Activated CD4-positive, alpha-beta T cell treated with anti-CD3 and anti-CD28 coated beads, Interleukin-2, amount 10 ng/mL, durations not matched to agents 7 days and 5 days (primary cell): Measurements from ENCODE around the gene PRELID2. TPM values are rescaled to one million over a fixed set of nuclear protein-coding genes. Genes with fewer than 3 reads are reported as not detected.
A peak's percentile ranks its signal among the peaks of the same experiment; 100 is the strongest.
"Not testable (repeated sequence)": the region's sequence is repeated elsewhere in the genome, so short reads cannot be mapped to it uniquely, and the experiment has no call there.

Source experiments
- CTCF ChIA-PET: fragments of 350-600 bp; sonication (Branson Sonifier 250); formaldehyde crosslinking; loops from one replicate; lab custom pipeline; 2021; ENCODE audit warnings: antibody characterized with exemption; lab: Charles Lee
- POLR2A ChIA-PET: fragments of 350-600 bp; sonication (Branson Sonifier 250); formaldehyde crosslinking; loops from one replicate; lab custom pipeline; 2021; ENCODE audit warnings: antibody characterized with exemption; lab: Charles Lee
- DNase-seq: peaks from one replicate; pipeline ENCODE4 v3.0.0-alpha.2; 2020
- H3K27ac Mint-ChIP-seq: one replicate; pipeline ENCODE4 v1.8.0; 2021; ENCODE audit warnings: mild to moderate bottlenecking, moderate library complexity, mixed read lengths
- H3K27me3 Mint-ChIP-seq: one replicate; pipeline ENCODE4 v1.8.0; 2021; ENCODE audit warnings: mixed read lengths
- H3K36me3 Mint-ChIP-seq: one replicate; pipeline ENCODE4 v1.8.0; 2021; ENCODE audit warnings: low read depth, mixed read lengths
- H3K4me1 Mint-ChIP-seq: one replicate; pipeline ENCODE4 v1.8.0; 2021; ENCODE audit warnings: mixed read lengths
- H3K4me3 Mint-ChIP-seq: one replicate; pipeline ENCODE4 v1.8.0; 2021; ENCODE audit warnings: mild to moderate bottlenecking, moderate library complexity, mixed read lengths
- H3K9me3 Mint-ChIP-seq: one replicate; pipeline ENCODE4 v1.8.0; 2021; ENCODE audit warnings: mixed read lengths
- total RNA-seq, 2 experiments: library from RNA; stranded (reverse); gene quantifications; one replicate each; pipeline ENCODE4 v1.2.3, GENCODE V29; 2021

The PRELID2 gene
- total RNA-seq, 2 experiments from 2014 or later: 1.6 to 1.8 TPM

DNA sequence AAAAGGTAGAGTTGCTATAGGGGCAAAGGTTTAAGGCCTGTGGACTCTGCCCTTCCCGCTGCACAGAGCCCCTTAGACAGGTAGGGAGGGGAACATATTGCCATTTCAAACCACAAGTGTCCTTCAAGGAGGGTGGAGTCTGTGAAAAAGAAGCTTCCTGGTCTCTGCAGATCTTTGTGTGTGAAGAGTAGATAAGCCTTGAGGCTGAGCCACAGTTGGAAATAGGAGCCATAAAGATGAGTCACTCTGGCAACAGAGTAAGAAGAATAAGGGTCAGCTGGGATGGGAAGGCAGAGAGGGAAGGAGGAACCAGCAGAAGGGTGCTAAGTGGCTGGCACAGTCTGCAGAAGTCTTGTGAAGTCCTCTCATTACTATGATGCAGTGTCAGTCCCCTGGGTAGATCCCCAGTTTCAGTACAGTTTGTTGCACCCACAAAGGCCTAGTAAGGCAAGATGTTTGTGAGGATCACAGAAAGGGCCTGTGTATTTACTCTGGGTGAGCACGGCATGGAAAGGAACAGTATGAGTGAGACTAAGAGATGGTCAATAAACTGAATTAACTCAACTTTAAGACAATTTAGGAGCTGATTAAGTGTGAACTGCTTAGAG lies 19.6 kb upstream of the PRELID2 start:
- no peak for DNase-seq
- Mint-ChIP-seq H3K27ac (no peak overlapping the region), H3K9me3 (no peaks in the 10 kb centered on the region), H3K27me3 (peaks cover 3% of the 10 kb centered on the region), H3K4me3 (no peak overlapping the region), H3K36me3 (no peaks in the 10 kb centered on the region), H3K4me1 (peaks cover 4% of the 10 kb centered on the region)
- CTCF ChIA-PET: interaction anchor here (0.6 kb wide), 2 partner anchors 18 to 1013 kb away, joined by 3 read pairs; no protein-coding TSS in a partner anchor
- POLR2A ChIA-PET: interaction anchor here (0.6 kb wide), 1 partner anchor 10 kb away, joined by 10 read pairs; no protein-coding TSS in a partner anchor

DNA sequence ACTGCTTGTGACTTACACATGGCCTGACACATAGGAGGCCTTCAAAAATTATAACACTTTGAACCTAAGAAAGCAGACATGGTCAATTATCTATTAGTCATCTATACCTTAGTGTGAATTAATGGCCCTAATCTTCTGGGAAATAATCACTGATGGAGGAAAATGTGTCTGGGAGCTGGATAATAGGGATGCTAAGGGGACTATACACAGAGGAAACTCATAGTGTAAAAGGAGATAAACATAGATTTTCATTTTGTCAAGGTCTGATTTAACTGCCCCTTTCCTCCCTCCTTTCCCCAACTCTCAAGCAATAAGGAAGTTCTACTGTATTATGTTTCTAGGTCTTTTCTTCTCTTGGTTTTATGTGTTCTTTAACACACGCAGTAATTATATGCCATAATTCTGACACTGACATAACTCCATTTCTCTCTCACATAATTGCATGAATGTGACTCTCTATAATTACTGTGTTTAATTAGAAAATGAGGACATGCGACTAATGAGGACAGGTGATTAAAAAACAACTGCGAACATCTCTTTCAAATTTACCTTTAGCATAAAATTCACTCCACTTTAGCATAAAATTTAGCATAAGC lies 18.7 kb upstream of the PRELID2 start:
- Mint-ChIP-seq H3K4me3 (no peak overlapping the region), H3K27me3 (peaks cover 5% of the 10 kb centered on the region), H3K4me1 (peaks cover 4% of the 10 kb centered on the region), H3K9me3 (no peaks in the 10 kb centered on the region), H3K27ac (no peak overlapping the region), H3K36me3 (no peaks in the 10 kb centered on the region)
- DNase-seq: no peak
- ChIA-PET CTCF (interaction anchor here (0.6 kb wide), 1 partner anchor 18 kb away, joined by 3 read pairs; no protein-coding TSS in a partner anchor), POLR2A (no interaction called here)

DNA sequence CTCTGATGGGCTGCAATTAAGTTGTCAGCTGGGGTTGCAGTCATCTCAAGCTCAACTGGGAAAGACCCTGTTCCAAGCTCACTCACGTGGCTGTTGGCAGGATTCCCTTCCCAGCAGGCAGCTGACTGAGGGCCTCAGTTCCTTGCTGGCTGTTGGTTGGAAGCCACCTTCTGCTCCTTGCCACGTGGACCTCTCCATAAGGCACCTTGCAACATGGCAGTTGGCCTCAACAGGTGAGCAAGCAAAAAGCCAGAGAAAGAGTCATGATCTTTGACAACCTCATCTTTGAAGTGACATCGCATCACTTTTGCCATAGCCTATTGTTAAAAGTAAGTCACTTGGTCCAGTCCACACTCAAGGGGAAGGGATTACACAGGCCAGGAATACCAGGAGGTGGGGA lies 17.8 kb upstream of the PRELID2 start:
- CTCF ChIA-PET: no interaction called here
- H3K27me3 Mint-ChIP-seq: peaks cover 8% of the 10 kb centered on the region

DNA sequence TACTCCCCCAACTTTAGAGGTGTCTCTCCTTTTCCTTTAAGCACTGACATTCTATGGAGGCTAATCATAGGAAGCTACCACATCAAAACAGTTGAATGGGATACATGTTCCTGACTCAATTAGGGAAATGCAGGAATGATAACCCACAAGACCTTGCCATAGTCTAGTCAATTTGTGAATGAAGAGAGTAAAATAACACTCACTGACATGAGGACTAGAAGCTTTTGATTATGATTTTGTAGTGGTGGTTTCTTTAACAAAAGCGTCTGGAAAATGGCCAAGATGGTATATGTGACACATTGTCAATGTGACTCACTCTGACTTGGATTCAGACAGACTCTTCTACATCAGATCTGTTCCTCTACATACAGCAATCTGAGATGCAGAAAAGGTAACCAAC lies 13.7 kb upstream of the PRELID2 start:
- Mint-ChIP-seq H3K4me3 (no peak overlapping the region), H3K27me3 (peaks cover 10% of the 10 kb centered on the region), H3K9me3 (no peaks in the 10 kb centered on the region), H3K36me3 (no peaks in the 10 kb centered on the region), H3K4me1 (no peaks in the 10 kb centered on the region), H3K27ac (no peak overlapping the region)
- POLR2A ChIA-PET: no interaction called here
- no peak for DNase-seq
- CTCF ChIA-PET: no interaction called here

More for the DNA sequence above, 17.8 kb upstream of the PRELID2 start:
- POLR2A ChIA-PET: no interaction called here
- Mint-ChIP-seq H3K27ac (no peak overlapping the region), H3K9me3 (no peaks in the 10 kb centered on the region), H3K36me3 (no peaks in the 10 kb centered on the region), H3K4me1 (peaks cover 4% of the 10 kb centered on the region), H3K4me3 (no peak overlapping the region)
- no peak for DNase-seq

DNA sequence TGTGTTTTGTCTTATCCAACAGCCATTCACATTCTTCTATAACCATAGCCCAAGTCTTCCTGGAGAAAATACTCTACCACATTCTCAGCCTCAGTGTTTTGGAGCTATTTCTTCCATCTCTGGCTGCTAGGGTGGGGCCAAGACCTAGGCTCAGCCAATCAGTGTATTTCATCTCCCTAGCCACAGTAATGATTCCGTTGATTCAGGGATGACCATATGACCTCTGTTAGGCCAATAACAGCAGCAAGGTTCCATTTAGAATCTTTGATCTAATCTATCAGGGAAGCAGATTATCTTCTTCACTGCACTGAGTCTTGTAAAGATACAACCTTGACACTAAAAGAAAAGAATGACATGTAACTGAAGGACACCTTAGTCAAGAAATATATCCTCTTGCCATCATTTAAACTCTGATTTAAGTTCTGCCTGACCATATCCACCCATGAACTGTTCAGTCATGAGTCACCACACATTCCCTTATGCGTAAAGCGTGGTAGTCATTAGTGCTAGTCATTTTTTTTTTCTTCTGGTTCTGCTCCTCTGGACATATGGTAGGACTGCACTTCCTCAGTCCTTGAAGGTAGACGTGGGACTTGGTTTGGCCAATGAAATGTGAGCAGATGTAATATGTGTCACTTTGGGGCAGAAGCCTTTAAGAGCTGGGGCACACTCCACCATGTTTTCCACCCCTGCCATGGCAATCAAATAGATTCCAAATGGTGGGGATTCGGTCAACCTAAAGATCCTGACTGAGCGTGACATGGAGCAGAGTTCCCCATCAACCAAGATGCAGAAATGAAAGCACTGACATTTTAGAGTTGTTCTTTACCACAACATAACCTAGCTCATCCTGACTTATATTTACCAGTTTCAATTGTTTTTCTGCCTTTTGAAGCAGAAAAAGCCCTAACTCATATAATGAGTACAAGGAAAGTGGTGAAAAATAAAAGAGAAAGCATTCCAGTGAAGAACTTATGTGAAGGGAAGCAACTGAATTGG lies 12.7 kb upstream of the PRELID2 start:
- H3K27ac Mint-ChIP-seq: no peak overlapping the region
- H3K36me3 Mint-ChIP-seq: no peaks in the 10 kb centered on the region
- ChIA-PET POLR2A (no interaction called here), CTCF (interaction anchor here (0.8 kb wide), 1 partner anchor 264 kb away, joined by 4 read pairs; no protein-coding TSS in a partner anchor)
- DNase-seq: no peak
- H3K27me3 Mint-ChIP-seq: peaks cover 11% of the 10 kb centered on the region
- H3K4me1 Mint-ChIP-seq: no peaks in the 10 kb centered on the region
- H3K9me3 Mint-ChIP-seq: no peaks in the 10 kb centered on the region
- no peak overlapping the region for H3K4me3 Mint-ChIP-seq

DNA sequence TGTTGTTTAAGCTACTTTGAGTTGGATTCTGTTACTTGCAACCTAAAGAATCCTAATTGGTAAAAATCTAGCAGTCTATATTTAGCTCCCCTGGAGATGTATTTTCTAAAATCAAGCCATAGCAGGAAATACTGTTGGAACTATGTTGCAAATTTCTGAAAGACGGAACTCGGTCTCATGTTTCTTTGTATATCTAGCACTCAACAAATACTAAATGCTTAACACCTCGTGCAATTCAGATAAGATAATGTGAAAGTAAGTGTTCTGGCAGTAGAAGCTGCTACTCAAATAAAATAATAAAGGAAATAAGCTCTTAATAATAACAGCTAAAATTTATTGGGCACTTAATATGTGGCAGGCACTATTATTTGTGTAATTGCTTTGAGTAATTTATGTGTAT lies 10.9 kb upstream of the PRELID2 start:
- Mint-ChIP-seq H3K4me3 (no peak overlapping the region), H3K4me1 (no peaks in the 10 kb centered on the region), H3K36me3 (no peaks in the 10 kb centered on the region), H3K27ac (no peak overlapping the region), H3K27me3 (peaks cover 11% of the 10 kb centered on the region), H3K9me3 (no peaks in the 10 kb centered on the region)
- no peak for DNase-seq
- ChIA-PET POLR2A (no interaction called here), CTCF (no interaction called here)

DNA sequence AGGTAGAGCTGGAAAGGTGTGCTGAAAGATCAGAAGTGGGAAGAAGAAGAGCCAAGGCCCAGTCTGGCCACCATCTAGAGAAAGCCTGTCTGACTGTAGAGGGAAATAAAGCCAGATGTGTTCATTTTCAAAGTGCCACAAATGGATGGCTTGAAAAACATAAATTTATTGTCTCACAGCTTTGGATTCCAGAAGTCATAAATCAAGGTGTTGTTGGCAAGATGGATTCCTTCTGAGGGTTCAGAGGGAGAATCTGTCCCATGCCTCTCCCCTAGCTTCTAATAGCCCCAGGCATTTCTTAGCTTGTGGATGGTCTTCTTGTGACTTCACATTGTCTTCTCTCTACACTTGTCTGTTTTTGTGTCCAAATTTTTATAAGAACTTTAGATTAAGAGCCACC lies 6.2 kb upstream of the PRELID2 start:
- H3K36me3 Mint-ChIP-seq: no peaks in the 10 kb centered on the region
- ChIA-PET CTCF (no interaction called here), POLR2A (no interaction called here)
- H3K27ac Mint-ChIP-seq: no peak overlapping the region
- peaks cover 2% of the 10 kb centered on the region for H3K4me1 Mint-ChIP-seq
- H3K9me3 Mint-ChIP-seq: no peaks in the 10 kb centered on the region
- DNase-seq: no peak
- no peak overlapping the region for H3K4me3 Mint-ChIP-seq
- peaks cover 6% of the 10 kb centered on the region for H3K27me3 Mint-ChIP-seq

DNA sequence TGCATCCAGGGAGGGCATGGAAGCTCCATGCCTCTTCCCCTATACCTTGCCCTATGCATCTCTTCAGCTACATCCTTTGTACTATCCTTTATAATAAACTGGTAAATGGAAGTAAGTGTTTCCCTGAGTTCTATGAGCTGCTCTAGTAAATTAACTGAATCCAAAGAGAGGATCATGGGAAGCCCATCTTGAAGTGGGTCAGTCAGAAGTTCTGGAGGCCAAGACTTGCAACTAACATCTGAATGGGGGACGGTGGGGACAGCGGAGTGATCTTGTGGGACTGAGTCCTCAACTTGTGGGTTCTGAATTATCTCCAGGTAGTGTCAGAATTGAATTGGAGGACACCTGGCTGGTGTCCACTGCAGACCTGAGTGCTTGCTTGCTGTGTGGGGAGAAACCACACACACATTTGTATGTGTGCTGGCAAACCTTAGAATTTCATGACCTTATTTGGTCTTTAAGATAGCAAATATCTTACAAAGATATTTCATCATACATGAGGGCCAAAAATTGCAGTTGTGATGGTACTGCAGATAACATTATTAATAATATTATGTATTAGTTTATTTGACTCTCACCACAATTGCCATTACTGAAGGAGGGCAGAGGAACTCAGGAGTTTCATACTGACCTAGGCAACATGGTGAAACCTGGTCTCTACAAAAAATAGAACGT lies 5.5 kb upstream of the PRELID2 start:
- CTCF ChIA-PET: no interaction called here

DNA sequence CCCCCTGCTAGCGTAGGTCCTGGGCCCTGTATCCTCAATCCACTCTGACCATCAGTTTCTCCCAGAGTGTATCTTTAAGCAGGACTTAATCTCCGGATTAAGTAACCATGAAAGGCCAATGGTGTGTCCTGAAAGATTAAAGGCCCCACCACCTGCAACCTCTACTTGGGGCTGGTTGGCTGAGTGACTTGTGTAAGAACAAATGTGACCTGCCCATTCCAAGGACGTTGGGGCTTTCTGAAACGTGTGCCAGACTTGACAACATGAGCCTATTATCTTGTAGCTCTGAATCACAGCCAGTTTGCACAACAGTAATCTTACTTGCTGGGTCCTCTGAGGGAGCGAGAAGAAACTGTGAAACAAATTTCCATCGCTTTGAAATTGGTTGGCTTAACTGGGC lies 3.1 kb upstream of the PRELID2 start:
- H3K27ac Mint-ChIP-seq: no peak overlapping the region
- ChIA-PET CTCF (no interaction called here), POLR2A (no interaction called here)
- DNase-seq: no peak
- H3K9me3 Mint-ChIP-seq: no peaks in the 10 kb centered on the region
- peaks cover 7% of the 10 kb centered on the region for H3K4me1 Mint-ChIP-seq
- H3K4me3 Mint-ChIP-seq: no peak overlapping the region
- no peaks in the 10 kb centered on the region for H3K36me3 Mint-ChIP-seq
- H3K27me3 Mint-ChIP-seq: peaks cover 14% of the 10 kb centered on the region

More for the DNA sequence above, 5.5 kb upstream of the PRELID2 start:
- POLR2A ChIA-PET: no interaction called here
- Mint-ChIP-seq H3K36me3 (no peaks in the 10 kb centered on the region), H3K4me1 (peaks cover 6% of the 10 kb centered on the region), H3K27ac (no peak overlapping the region), H3K27me3 (peaks cover 10% of the 10 kb centered on the region), H3K9me3 (no peaks in the 10 kb centered on the region), H3K4me3 (no peak overlapping the region)
- DNase-seq: no peak

DNA sequence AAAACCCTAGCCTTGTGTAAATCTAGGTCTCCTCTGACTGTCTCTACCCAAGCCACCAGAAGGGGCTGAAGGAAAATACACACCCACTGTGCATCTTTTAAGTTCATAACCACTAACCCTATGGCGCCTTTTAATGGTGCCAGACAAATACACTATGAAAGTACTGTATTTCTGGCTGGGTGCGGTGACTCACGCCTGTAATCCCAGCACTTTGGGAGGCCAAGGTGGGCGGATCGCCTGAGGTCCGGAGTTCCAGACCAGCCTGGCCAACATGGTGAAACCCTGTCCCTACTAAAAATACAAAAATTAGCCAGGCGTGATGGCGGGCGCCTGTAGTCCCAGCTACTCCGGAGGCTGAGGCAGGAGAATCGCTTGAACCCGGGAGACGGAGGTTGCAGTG lies 1.1 kb upstream of the PRELID2 start:
- CTCF ChIA-PET: interaction anchor here (0.7 kb wide), 1 partner anchor 18 kb away, joined by 3 read pairs; no protein-coding TSS in a partner anchor
- DNase-seq, H3K36me3 Mint-ChIP-seq, H3K9me3 Mint-ChIP-seq, H3K27ac Mint-ChIP-seq, H3K4me1 Mint-ChIP-seq, POLR2A ChIA-PET: not testable (repeated sequence)
- peaks cover 13% of the 10 kb centered on the region for H3K27me3 Mint-ChIP-seq
- peak overlapping the region; percentile 60 for H3K4me3 Mint-ChIP-seq

DNA sequence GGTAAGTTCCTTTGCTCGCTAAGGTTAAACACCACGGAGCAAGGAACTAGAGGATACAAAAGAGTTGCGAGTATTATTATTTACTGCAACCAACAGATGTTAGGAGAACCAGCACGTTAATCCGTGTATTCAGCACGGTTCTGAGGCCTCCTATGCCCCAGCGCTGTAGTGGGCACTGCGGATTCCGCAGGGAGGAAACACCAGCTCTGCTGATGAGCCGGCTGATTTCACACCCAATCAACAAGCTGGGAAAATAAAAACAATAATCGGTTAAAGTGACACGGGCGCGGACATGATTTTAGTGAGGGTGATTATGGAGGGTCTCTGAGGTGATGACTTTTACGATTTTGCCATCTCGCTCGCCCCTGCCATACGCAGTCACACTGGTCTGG lies 702 bp upstream of the PRELID2 start:
- CTCF ChIA-PET: interaction anchor here (0.7 kb wide), 1 partner anchor 19 kb away, joined by 3 read pairs; no protein-coding TSS in a partner anchor

DNA sequence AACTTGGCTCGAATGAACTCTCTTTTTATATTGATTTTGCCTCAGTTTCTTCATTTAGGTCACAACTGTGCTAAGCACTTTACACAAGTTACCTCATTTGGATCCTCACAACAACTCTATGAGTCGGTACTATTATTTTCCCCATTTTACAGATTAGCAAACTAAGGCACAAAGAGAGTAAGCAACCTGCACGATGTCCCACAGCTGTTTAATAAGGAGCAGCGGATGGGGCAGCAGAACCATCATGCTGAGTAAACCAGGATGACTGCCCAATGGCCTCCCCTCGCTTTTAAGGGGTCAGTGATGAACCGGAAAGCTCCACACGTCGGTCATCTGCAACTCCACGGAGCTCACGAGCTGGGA lies 607 bp downstream of the PRELID2 start:
- H3K4me1 Mint-ChIP-seq: peaks cover 20% of the 10 kb centered on the region
- DNase-seq: no peak
- POLR2A ChIA-PET: no interaction called here
- CTCF ChIA-PET: interaction anchor here (0.6 to 0.7 kb wide), 2 partner anchors 11 to 315 kb away, joined by 3 read pairs; no protein-coding TSS in a partner anchor
- no peaks in the 10 kb centered on the region for H3K36me3 Mint-ChIP-seq
- peak overlapping the region; percentile 49 for H3K4me3 Mint-ChIP-seq
- H3K27me3 Mint-ChIP-seq: peaks cover 13% of the 10 kb centered on the region
- peak overlapping the region; percentile 22 for H3K27ac Mint-ChIP-seq
- no peaks in the 10 kb centered on the region for H3K9me3 Mint-ChIP-seq

More for the DNA sequence above, 702 bp upstream of the PRELID2 start:
- Mint-ChIP-seq H3K9me3 (no peaks in the 10 kb centered on the region), H3K27ac (no peak overlapping the region), H3K4me3 (peak overlapping the region; percentile 60), H3K4me1 (peaks cover 9% of the 10 kb centered on the region), H3K27me3 (peaks cover 13% of the 10 kb centered on the region), H3K36me3 (no peaks in the 10 kb centered on the region)
- POLR2A ChIA-PET: no interaction called here
- DNase-seq: no peak
